ENCODE measurements around the gene CNNM4.

Gene CNNM4

GRCh38 chr2:96760036-96760985 lies at the start of gene CNNM4:
Gene CNNM4, plus strand, starts transcription at chr2:96760902. Its CDS starts 98 bp downstream, at chr2:96761000.
- DNase-seq = peak; percentile 93

DNA sequence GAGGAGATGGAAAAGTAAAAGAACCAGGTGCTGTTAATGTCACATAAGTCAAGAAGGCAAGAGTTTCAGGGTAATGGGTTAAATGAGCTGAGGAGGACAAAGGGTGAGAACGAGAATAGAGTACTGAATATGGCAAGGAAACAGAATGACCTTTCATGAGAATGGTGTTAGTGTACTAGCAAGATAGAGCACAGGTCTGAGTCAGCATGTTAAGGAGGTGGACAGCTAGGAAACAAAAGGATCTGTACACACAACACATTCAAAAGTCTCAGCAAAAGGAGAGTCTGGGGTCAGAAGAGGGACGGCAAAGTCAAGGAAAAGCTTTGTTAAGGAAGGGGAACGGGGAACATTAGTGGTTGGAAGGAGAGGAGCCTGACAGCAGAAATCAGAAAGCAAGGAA lies 49.7 kb upstream of the CNNM4 start:
- DNase-seq = no peak

GRCh38 chr2:96715658-96716057 lies 45.0 kb upstream of the CNNM4 start:
- no peak for DNase-seq

GRCh38 chr2:96716388-96716787 lies 44.3 kb upstream of the CNNM4 start:
- no peak for DNase-seq

DNA sequence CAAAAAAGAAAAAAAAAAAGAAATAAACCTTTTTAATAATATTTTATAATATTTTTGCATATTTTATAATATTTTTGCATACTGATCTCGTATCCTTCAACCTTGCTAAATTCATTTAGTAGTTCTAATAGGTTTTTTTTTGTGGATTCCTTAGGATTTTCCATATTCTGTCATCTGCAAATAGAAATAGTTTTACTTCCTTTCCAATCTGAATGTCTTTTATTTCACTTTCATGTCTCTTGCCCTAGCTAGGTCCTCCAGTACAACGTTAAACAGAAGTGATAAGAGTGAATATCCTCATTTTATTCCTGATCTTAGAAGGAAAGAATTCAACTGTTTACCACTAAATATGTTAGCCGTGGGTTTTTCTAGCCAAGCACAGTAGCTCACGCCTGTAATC lies 34.6 kb upstream of the CNNM4 start:
- no peak for DNase-seq

- no peak for DNase-seq
Observed at GRCh38 chr2:96727431-96727830, 33.3 kb upstream of the CNNM4 start.

DNA sequence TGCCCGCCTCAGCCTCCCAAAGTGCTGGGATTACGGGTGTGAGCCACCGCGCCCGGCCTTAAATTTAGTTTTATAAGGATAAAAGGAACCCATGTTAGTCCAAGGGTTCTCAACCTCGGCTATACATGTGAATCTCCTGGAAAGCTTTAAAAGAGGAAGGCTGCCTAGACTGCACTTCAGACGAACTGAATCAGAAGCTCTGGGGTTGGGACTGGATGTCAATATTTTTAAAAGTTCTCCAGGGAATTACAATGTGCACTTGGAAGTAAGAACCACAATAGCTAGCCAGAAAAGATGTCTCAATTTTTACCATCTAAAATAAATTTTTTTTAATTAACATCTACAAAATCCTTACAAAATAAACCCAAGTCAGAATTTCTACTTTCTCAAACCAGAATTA lies 31.0 kb upstream of the CNNM4 start:
- DNase-seq = no peak

- no peak for DNase-seq
Observed at GRCh38 chr2:96730212-96730611, 30.5 kb upstream of the CNNM4 start.

- DNase-seq = no peak
Observed at GRCh38 chr2:96733931-96734330, 26.8 kb upstream of the CNNM4 start.

DNA sequence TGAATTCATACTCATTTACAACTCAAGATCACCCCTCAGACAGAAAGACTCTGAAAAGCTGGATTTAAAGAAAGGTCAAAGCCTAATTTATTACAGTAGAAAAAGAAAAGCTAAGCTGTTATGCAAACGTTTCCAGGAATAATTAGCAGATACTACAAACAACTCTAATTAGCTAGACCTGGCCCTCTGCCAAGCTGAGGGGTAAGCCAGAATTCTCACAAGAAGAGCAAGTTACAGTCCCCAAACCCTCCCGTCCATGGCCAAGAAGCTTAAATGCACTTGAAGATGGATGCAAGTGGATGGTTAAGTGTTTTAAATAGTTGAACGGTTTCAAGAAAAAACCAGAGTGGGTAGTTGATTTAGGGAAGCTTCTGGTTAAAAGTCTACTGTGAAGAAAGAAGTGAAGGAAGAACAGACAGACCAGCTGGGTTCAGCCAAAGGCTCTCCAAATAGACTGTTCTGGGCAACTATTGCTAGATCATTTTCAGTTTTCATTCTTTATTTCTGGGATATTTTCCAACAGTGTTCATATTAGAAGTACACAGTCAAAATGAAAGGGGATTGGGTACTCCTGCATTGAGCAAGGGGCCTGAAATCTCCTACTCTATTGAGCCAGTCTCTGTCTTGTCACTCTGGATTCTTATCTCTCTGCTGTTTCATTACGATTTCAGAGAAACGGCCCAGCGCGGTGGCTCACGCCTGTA lies 25.7 kb upstream of the CNNM4 start:
- no peak for DNase-seq

DNA sequence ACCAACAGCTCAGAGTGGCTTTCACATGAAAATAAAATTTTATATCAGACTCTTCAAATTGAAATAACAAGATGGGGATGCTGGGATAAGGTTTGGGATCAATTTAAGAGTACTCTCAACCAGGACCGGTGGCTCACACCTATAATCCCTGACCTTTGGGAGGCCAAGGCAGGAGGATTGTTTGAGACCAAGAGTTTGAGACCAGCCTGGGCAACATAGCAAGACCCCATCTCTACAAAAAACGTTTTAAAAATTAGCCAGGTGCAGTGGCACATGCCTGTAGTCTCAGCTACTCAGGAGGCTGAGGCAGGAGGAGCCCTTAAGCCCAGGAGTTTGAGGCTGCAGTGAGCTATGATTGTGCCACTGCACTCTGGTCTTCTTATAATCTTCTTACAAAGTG lies 23.5 kb upstream of the CNNM4 start:
- no peak for DNase-seq

- DNase-seq = no peak
Observed at GRCh38 chr2:96737831-96738230, 22.9 kb upstream of the CNNM4 start.

- no peak for DNase-seq
Observed at GRCh38 chr2:96739076-96739632, 21.5 kb upstream of the CNNM4 start.

- peak; percentile 97 for DNase-seq
Observed at GRCh38 chr2:96739633-96740428, 20.9 kb upstream of the CNNM4 start, which contains the start of gene LMAN2L. Gene LMAN2L, minus strand, starts transcription at chr2:96740064. Its CDS starts 24 bp downstream, at chr2:96740040.

GRCh38 chr2:96747061-96747617 lies 13.6 kb upstream of the CNNM4 start:
- DNase-seq = no peak

DNA sequence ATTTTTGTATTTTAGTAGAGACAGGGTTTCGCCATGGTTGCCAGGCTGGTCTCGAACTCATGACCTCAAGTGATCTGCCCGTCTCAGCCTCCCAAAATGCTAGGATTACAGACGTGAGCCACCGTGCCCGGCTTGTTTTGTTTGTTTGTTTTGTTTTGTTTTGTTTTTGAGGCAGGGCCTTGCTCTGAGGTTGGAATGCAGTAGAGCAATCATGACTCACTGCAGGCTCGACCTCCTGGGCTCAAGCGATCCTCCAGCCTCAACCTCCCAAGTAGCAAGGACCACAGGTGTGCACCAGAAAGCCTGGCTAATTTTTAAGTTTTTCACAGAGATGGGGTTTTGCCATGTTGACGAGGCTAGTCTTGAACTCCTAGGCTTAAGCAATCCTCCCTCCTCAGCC lies 8.9 kb upstream of the CNNM4 start:
- DNase-seq = no peak

DNA sequence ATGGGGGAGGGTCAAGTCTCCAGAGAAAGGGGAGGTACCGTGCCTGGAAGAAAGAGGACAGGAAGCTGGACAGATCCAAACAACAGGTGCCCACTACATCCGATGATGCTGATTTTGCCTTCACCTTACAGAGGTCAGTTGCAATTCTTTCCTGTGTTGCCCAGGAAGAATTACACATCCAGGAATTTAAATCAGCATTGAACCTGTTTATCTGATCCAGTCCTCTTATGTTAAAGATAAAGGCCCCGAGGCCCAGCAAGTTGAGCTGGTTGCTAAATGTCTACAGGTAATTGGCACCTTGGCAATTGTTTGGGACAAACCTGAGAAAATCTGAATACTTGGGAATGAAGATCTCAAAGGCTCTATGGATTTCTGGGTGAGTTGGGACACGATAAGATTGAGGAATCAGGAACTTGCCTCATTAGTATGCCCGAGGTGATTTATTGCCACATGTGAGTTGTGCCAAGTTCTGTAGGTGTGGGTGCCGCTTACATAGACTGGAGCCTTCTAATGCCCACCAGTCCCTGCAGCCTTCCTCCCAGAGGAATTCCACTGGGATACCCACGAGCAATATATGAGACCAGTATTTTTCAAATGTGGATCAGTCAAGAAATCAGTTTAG lies 6.9 kb upstream of the CNNM4 start:
- no peak for DNase-seq

DNA sequence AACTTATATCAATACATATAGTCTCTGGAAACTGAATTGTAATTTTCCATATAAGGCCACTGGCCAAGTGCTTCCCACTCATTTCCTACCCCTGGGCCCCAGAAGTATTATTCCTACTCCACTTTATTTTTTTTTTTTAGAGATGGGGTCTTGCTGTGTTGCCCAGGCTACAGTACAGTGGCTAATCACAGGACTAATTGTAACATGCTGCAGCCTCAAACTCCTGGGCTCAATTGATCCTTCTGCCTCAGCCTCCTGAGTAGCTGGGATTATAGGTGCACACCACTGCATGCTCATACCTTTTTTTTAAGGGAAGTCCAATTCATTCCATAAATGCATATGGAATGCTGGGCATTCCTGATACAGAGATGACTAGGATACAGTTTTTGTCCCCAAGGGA lies 6.4 kb upstream of the CNNM4 start:
- no peak for DNase-seq

GRCh38 chr2:96756788-96757476 lies 3.8 kb upstream of the CNNM4 start:
- DNase-seq = no peak

DNA sequence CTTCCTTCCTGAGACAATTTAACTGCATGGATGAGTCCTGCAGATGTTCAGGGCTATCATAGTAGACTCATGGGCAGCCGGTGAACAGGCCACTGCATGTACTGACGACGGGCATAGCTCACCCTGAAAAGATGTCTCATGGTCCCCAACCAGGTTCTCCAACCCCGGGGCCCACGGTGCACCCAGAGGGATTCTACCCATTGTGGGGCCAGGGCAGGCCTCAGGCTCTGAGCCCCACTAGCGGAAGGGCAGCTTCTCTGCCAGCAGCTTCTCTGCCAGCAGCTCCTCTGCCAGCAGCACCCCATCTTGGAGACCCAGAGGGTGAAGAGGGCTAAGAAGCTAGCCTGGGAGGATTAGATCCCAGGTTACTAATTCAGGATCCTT lies 3.2 kb upstream of the CNNM4 start:
- no peak for DNase-seq

- DNase-seq = peak; percentile 28
Observed at GRCh38 chr2:96758987-96759386, 1.7 kb upstream of the CNNM4 start.
